HG03103 (cell line): ENCODE data around the gene KCNQ1.

ENCODE experiments used
- ATAC-seq: cut with Tn5 transposase; IDR thresholded peaks from one replicate; pipeline ENCODE4 v1.9.1; 2021; ENCODE audit warnings: low read depth; ENCODE audit not compliant: unreplicated experiment

Gene KCNQ1

DNA sequence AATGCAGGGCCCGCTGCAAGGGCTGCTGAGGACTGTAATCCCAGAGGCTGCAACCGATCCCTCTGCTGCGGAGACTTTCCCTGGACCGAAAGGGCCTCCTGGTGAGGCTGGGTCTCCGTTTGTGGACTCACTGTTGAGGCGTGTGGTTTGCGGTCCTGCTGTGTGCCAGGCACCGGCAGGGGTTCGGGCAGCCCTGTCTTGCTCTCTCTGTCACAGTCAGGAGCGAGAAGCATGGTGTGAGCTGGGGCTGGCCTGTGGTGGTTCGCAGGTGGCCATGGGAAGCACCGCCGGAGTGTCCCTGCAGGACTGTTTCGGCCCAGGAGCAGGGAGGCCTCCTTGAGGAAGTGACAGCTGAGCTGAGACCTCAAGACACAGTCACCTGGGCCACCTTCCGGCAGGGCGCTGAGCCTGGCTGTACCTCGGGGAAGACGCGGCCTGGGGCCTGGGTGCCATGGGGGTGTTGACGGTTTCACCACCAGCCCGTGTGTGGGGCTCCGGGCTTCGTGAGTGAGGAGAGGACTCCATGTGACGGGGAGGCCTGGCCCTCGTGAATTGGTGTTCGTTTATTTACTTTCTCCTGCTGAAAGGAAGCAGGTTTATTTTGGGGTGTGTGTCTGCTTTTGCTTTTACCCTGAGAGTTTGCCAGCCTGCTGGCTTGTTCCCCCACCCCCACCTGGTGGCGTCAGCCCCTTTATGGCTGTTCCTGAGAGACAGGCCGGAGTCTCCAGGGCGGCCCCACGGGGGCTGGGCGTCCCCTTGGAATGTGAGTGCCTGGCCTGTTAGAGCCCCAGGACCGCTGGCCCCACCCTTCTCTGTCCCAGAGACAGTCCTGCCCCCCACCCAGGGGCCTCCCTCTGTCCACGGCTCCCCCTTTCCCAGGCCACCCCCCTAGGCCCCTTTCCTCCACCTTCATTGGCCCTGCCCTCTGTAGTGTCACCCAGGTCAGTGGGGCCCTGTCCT is 132.5 kb downstream of the KCNQ1 start:
- no peak for ATAC-seq

DNA sequence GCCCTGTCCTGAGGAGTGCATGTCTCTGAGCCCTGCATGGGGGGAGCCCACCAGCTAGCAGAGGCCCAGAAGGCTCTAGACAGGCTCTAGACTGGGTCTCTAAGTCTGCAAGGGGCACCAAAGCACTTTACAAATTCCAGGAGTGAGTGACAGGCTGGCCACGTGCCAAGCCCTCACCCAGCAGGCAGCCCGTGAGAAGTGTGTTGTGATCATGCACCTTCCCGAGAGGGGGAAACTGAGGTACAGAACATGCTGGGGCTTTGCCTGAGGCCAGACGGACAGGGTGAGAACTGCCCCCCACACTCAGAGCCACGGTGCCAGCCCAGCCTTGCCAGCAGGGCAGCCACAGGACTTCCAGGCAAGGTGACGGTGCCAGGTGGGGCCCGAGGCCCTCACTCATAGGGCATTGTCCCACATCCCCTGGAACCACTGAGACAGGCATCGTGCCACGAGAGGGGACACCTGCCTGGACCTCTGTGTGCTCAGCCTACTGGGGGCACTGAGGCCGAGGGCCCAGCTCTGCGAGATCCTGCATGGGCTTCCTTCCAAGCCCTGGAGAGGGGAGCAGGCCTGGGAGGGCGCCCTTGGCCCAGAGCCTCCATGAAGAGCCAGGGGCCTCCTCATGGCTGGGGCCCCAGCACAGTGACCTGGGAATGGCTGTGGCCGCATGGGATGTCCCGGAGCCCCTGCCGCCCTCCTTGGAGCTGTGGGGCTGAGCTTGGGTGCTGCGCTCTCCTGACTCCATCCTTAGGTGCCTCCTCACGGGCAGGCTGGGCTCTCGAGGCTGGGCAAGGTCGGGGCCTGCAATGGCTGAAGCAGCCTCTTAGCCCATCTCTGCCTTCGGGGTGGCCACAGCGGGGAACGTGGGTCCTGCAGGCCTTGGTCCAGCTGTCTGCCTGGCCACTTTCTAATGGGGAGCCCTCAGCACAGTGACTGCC is 133.5 kb downstream of the KCNQ1 start:
- ATAC-seq: no peak

DNA sequence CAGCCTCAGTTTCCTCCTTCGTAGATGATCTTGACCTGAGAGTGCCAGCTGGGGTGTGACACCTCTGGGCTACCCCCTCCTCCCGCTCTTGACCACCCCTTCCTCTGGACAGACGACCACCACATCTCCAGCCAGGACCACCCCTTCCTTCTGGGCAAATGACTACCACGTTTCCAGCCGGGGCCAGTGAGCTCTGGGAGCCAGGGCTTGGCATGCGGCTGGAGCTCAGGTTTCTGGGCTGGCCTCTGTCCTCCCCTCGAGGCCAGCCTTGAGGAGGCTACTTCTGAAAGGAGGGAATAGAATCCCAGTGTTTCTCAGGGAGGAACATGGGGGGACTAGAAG is 134.1 kb downstream of the KCNQ1 start:
- ATAC-seq: no peak

DNA sequence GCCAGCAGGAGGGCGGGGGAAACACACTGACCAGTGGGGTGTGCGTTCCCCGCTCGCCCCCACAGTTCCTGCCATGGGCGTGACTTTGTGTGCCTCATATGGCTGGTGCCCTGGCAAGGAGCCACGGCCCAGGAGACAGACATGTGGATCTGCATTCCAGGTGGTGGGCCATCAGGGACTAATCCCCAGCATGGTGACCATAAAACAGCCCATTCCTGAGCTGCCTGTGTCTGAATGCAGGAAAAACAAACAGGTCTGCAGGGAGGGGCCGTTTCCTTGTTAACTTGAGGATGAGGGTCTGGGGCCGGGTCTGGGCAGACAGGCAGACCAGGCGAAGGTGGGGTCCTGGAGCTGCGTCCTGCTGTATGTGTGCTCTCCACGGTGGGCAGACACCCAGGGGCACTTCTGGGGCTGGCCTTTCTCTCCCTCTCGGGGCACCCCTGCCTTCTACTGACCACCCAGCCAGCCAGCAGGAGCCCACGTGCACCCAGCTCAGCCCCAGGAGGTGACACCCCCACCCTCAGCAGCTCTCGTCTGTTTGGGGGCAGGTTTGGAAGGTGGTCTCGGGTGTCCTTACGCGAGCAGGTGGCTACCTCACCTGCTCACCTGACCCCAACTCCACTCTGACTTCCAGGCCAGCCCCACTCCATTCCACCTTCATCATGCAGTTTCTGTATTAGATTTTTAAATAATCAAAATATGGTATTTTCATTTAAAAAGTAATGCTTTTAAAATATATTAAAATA is 134.7 kb downstream of the KCNQ1 start:
- no peak for ATAC-seq

DNA sequence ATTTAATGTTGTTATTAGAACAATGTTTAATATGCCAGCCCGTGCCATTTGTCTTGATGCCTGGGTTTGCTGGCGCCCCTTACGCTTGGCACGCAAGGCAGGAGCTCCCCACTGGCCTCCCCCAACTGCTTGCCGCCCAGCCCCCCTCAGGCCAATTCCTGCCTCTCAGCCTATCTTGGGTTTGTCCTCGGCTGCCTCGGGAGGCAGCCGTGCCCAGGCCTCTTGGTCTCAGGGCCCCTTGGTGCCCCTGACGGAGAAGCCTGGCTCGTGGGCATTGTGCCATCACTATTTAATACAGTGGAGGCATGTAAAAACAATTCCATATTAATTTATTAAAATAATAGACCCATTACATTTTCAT is 135.2 kb downstream of the KCNQ1 start:
- ATAC-seq: no peak

DNA sequence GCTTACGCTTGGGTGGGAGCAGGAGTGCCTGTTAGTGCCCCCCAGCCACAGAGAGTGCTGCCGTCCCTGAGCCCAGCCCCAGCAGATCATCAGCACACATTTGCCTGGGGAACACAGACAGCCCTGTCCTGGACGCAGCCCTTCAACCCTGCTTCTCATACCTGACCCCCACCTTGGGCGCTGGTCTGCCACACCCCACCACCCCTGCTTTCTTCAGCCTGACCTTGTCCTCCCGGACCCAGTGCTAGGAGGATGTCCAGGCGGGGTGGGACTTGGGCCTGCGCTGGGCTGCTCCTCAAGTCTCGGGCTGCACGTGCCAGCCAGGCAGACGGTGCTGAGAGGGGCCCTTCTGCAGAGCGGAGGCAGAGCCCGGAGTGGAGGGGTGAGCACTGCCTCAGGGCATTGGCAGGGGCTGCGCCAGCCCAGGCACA is 135.8 kb downstream of the KCNQ1 start:
- no peak for ATAC-seq

DNA sequence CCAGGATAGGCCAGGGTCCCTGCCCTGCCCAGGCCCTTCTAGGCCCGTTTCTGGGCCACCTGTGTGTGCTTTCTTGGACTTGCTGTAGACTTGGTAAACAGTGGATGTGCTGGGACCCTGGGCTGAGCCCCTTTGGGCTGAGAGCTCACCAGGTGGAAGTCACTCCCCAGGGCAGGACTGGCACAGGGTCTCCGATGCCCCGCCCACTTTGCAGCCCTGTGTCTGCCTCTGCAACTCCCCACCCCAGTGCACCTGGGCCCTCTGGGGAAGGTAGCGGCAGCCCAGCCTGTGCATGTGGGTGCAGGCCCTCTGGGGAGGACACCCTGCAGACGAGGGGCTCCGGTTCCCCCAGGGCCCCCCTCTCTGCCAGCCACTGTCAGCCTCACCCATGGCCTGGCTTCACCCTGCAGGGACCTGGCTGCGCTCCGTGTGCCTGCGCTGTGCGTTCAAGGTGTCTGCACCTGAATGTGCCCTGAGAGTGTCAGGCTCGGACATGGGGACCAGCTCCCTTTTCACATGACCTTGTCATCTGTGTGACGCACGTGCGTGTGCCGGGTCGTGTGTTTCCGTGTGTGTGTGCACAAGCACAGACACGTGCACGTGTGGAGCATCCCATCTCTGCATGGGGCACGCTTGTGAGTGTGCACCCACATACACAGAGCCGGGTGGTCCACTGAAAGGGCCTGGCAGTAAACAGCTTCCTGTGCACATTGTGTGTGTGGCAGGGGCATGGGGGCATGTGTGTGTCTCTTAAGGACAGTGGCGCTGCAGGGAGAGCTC is 136.5 kb downstream of the KCNQ1 start:
- no peak for ATAC-seq

DNA sequence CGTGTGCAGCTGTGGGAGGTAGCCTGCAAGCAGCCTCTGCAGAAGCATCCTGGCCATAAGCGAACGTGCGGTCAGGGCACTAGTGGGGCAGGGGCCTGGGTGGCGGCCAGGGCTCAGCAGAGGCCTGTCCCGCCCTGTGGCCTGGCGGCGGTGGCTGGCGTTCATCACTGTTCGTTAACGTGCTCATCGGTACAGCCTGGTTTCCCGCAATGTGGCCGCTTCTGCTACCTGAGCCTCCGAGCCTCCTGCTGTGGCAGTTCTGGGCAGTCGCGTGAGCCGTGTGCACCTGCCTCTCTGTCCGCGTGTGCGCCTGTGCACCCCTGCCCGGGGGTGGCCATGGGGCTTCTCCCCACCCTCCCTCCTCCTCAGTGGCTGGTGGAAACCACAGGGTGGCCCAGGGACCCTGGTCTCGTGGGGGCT is 137.1 kb downstream of the KCNQ1 start:
- ATAC-seq: no peak

DNA sequence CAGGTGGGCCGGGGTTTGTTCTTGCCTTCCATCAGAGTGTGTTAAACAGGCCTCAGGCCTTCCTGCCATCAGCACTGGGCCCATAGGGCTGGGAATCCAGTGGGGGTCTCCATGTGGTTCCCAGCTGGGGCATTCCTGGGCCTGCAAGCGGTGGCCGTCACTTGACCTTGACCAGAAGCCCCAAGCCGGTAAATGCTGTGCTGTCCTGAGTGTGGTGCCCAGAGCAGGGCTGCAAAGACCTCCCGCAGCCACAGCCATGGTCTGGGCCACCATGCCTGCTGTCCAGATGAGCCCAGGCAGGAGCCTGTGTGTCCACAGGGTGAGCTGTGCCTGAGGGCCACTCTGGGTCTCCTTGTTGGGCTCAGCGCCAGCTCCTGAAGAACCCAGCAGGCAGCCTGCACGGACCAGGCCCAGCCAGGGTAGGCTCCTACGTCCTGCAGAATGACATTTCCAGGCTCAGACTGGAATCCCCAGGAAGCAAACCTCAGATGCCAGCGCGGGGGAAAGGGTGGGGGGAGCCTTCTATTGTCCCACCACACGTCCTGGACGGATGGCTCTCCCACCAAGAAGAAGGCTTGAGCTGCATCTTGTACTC is 137.6 kb downstream of the KCNQ1 start:
- no peak for ATAC-seq

DNA sequence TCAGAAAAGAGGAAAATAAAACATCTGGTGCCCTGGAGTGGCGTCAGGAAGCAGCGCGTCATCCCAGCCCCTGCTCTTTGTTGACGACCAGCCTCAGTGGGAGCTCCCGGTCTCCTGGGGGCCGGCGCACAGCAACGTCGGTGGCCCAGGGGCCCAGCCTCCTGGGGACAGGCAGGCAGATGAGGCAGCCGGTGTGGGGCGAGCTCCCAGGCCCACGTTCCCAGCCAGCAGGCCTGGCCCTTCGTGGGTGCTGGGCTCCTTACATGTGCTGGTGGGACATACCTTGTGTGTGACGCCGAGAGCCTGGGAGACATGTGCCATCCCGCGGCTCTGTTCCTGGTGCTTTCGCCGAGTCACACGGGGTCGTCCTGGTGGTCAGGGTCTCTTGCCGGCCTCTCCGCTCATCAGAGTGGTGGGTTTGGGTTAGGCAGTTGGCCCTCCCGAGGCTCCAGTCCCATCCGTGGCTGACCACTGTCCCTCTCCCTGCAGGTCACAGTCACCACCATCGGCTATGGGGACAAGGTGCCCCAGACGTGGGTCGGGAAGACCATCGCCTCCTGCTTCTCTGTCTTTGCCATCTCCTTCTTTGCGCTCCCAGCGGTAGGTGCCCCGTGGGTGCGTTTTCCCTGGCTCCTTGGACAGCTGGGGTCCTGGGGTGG is 138.3 kb downstream of the KCNQ1 start:
- no peak for ATAC-seq

DNA sequence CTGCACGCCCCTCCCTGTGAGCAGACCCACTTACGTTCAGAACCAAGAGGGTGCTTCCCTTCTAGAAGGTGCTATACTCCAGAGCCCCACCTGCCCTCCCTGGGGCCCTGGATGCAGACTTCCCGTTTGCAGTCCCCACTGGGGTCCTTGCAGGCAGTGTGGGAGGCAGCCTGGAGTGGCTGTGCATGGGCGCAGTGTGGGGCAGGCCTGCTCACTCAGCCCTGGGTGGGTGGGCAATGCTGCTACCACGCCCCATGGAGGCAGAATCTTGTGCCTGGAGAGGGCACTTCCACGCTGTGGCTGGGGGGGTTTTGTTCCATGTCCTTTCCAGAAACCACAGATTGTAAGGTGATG is 138.8 kb downstream of the KCNQ1 start:
- no peak for ATAC-seq

DNA sequence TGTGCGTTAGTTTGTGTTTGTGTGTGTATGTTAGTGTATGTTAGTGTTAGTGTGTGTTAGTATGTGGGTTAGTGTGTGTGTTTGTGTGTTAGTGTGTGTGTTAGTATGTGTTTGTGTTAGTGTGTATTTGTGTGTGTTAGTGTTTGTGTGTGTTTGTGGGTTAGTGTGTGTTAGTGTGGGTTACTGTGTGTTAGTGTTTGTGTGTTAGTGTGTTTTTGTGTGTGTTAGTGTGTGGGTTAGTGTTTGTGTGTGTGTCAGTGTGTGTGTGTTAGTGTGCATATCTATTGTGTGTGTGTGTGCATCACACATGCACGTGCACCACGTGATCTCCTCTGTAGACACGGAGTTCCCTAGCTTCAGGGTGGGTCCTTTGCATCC is 139.6 kb downstream of the KCNQ1 start:
- ATAC-seq: no peak

DNA sequence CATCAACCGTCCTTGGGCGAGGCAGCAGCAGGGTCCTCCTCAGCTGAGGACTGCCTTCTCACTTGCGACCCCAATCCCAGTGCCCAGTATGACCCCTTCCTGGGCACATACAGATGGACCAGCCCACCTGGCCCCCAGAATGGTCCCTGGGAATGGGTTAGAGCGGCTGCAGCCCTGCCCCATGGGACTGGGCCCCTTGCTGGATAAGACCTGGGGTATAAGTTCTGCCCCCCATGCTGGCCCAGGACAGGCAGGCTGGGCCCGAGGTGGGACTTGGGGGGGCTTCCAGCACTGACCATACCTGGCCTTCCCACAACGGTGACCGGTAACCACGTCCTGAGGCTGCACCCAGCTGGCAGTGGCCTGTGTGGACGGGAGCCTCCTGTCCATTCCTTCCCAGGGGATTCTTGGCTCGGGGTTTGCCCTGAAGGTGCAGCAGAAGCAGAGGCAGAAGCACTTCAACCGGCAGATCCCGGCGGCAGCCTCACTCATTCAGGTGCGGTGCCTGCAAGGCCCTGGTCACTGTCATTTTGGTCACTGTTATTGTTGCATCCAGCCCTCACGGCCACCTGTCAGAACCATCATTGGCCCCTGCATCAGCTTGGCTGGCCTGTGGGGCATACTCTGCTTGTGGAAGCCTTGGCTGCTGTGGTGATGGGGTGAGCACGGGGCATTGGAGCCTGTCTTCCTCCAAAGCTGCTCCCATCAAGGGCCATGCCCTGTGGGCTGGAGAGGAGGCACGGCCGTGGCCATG is 140.2 kb downstream of the KCNQ1 start:
- no peak for ATAC-seq

DNA sequence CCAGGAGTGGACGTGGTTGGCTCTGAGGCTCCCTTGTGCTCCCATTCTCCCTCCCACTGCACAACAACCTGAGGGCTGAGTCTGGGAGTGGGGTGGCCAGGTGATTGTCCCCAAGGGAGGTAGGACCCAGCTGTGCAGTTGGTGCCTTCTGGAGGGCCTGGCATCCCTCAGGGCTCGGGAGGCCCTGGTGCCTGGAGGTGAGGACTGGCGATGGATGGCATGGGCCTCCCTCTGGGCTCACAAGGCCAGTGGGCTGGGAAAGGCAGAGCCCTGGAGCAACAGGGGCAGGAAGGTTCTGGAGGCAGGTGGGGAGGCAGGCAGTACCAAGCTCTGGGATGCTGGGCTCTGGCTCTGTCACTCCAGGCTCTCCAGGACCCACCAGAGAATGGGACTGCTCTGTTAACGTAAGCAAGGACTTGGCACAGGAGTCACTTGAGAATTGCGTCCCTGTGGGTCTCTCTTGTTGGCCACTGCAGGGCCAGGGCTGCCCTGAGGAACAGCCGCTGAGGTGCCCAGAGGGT is 140.8 kb downstream of the KCNQ1 start:
- no peak for ATAC-seq

DNA sequence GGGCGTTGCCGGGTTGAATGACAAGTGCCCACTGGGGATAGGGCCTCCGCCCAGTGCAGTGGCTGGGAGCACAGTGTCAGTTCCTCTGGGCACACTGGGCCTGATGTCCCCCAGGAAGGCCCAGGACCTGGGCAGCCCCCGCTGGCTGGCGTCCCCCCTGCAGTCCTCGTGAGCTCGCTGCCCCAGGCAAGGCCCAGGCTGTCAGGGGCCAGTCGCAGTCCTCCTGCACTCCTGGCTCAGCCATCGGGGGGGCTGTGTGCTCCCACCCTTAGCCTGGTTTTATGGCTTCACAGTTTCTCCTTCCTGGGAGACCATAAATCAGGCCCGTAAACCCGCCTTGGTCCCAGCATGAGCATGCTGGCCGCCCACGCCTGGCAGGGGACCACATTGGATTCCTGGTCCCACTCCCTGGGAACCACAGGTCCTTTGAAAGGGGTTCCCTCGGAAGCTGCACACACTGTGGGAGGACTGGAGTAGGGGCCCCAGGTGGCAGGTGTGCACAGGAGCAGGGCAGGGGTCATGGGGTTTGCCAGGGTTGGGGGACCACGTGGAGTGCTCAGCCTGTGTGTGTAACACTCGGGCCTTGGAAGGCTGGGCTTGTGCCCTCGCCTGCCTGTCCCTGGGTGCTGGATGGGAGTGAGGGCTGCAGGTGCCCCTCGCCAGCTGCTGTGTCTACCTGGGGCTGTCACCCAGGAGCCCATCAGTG is 141.4 kb downstream of the KCNQ1 start:
- ATAC-seq: no peak

DNA sequence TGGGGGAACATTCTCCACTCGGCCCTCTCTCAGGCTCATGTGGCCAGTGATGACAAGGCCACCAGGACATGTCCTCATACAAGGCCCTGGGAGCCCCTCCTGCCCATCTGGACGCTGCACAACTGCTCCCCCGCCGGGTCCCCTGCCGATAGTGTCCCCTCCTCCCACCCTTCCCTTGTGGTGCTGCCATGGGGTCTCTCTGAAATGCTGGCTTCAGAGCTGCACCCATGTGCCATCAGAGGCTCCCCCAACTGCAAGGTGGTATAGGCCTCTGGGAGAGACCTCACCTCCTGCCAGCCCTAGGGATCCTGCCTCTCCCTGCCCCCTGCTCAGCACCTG is 142.0 kb downstream of the KCNQ1 start:
- ATAC-seq: no peak

DNA sequence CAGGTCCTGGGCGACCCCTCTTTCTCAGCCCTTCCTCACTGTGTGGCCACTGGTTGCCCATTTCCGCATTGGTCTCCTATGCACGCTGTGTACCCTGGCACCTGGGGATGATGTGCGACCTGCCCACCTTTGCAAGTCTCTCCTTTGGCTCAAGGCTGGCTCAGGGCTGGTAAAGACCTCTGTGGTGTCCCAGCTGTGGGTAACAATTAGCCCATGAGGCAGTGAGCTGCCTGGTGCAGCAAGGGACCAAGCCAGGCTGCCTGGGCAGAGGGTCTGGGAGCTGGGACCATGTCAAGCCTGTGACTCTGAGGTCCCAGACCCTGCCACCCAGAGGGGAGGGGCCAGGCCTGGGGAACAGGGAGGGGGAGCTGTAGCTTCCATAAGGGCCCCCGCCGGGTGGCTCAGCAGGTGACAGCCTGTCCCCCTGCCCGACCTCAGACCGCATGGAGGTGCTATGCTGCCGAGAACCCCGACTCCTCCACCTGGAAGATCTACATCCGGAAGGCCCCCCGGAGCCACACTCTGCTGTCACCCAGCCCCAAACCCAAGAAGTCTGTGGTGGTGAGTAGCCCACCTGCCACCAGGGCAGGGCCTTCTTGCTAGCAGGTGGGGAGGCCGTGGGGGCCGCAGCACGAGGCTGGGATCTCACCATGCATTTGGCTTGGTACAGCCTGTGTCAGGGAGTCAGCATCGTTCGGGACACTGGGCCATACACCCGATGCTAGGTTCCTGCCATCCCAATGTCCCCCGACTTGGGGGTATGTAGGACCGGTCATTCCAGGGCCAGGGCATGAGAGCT is 142.5 kb downstream of the KCNQ1 start:
- no peak for ATAC-seq
